ENCODE measurements around the gene LCN1. TPM values are rescaled to one million over a fixed set of nuclear protein-coding genes. Genes with fewer than 3 reads are reported as not detected.
"Not testable (repeated sequence)": the region's sequence is repeated elsewhere in the genome, so short reads cannot be mapped to it uniquely, and the experiment has no call there.

LCN1 gene
- total RNA-seq, 1 donor from 2014 or later: not detected

DNA sequence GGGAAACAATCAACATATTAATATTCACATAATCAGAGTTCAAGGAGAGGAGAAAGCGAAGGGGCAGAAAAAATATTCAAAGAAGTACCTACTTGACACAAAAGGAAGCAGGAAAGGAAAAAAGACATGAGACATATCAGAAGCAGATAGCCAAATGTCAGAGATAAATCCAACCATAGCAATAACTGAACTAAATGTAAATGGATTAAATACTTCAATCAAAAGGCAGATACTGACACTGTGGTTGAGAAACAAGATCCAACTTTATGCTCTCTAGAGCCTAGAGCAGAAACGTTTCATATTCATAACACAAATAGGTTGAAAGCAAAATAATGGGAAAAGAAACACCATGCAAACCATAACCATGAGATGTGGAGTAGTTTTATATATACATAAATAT, 11.8 kb upstream of the LCN1 start:
- DNase-seq (ENCODE audit: low spot score): no peak
- peaks cover 8% of the 10 kb centered on the region for H3K27me3 Mint-ChIP-seq (ENCODE audit: unreplicated experiment)
- TF ChIP-seq, protein P1, sequence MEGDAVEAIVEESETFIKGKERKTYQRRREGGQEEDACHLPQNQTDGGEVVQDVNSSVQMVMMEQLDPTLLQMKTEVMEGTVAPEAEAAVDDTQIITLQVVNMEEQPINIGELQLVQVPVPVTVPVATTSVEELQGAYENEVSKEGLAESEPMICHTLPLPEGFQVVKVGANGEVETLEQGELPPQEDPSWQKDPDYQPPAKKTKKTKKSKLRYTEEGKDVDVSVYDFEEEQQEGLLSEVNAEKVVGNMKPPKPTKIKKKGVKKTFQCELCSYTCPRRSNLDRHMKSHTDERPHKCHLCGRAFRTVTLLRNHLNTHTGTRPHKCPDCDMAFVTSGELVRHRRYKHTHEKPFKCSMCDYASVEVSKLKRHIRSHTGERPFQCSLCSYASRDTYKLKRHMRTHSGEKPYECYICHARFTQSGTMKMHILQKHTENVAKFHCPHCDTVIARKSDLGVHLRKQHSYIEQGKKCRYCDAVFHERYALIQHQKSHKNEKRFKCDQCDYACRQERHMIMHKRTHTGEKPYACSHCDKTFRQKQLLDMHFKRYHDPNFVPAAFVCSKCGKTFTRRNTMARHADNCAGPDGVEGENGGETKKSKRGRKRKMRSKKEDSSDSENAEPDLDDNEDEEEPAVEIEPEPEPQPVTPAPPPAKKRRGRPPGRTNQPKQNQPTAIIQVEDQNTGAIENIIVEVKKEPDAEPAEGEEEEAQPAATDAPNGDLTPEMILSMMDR (IDR thresholded peaks at IDR 0.05; ENCODE audit: unreplicated experiment): no peak
- peaks cover 7% of the 10 kb centered on the region for H3K4me1 Mint-ChIP-seq (ENCODE audit: unreplicated experiment)
- no peak overlapping the region for H3K4me3 Mint-ChIP-seq (ENCODE audit: unreplicated experiment)
- no peak overlapping the region for H3K27ac Mint-ChIP-seq (ENCODE audit: unreplicated experiment)
- peaks cover 3% of the 10 kb centered on the region for H3K36me3 Mint-ChIP-seq (ENCODE audit: low read depth, unreplicated experiment)
- H3K9me3 Mint-ChIP-seq (ENCODE audit: unreplicated experiment): no peaks in the 10 kb centered on the region

DNA sequence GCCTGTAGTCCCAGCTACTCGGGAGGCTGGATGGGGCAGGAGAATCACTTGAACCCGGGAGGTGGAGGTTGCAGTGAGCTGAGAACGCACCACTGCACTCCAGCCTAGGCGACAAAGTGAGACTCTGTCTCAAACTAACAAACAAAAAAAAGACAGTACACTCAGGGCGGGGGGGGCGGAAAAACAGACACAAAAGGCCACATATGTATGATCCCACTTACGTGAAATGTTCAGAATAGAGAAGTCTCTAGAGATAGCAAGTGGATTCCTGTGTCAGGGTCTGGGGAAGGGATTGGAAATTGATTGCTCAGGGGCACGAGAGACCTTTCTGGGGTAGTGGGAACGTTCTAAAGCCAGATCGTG, 9.0 kb upstream of the LCN1 start:
- no peak for DNase-seq (ENCODE audit: low spot score)
- Mint-ChIP-seq H3K27me3 (ENCODE audit: unreplicated experiment) (peaks cover 5% of the 10 kb centered on the region), H3K27ac (ENCODE audit: unreplicated experiment) (no peak overlapping the region), H3K4me1 (ENCODE audit: unreplicated experiment) (peaks cover 18% of the 10 kb centered on the region), H3K36me3 (ENCODE audit: low read depth, unreplicated experiment) (no peaks in the 10 kb centered on the region), H3K9me3 (ENCODE audit: unreplicated experiment) (no peaks in the 10 kb centered on the region), H3K4me3 (ENCODE audit: unreplicated experiment) (no peak overlapping the region)
- TF ChIP-seq, protein P1 (IDR thresholded peaks at IDR 0.05; ENCODE audit: unreplicated experiment): no peak

- H3K4me3 Mint-ChIP-seq (ENCODE audit: unreplicated experiment): no peak overlapping the region
- H3K9me3 Mint-ChIP-seq (ENCODE audit: unreplicated experiment): no peaks in the 10 kb centered on the region
- no peaks in the 10 kb centered on the region for H3K36me3 Mint-ChIP-seq (ENCODE audit: low read depth, unreplicated experiment)
- TF ChIP-seq, protein P1 (IDR thresholded peaks at IDR 0.05; ENCODE audit: unreplicated experiment): no peak
- peaks cover 21% of the 10 kb centered on the region for H3K4me1 Mint-ChIP-seq (ENCODE audit: unreplicated experiment)
- H3K27me3 Mint-ChIP-seq (ENCODE audit: unreplicated experiment): peaks cover 6% of the 10 kb centered on the region
- no peak for DNase-seq (ENCODE audit: low spot score)
- no peak overlapping the region for H3K27ac Mint-ChIP-seq (ENCODE audit: unreplicated experiment)
These were observed 8.3 kb upstream of the LCN1 start for GRCh38 chr9:135512904-135513303.

DNA sequence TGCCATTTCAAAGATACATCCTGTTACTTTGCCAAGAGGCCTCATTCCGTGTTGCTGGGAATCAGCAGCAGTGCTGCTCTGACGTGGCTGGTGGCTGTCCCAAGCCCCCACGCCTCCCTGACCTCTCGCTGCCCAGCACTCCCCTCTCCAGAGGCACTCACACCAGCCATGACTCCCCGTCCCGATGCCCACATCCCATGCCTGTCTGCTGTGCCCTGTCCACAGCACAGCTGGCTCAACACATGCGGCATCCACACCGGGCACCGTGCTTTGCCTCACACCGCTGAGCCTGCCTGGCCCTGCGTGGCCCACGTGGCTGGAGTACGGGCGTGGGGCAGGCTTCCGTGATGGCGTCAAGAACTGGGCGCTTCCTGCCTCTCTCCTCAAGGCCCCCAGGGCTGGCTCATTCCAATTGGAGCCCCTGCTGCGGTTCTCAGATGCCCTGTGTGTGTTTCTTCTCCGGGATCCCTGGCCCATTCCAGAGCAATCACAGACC, 7.8 kb upstream of the LCN1 start:
- Mint-ChIP-seq H3K4me1 (ENCODE audit: unreplicated experiment) (peaks cover 21% of the 10 kb centered on the region), H3K9me3 (ENCODE audit: unreplicated experiment) (no peaks in the 10 kb centered on the region), H3K27ac (ENCODE audit: unreplicated experiment) (no peak overlapping the region), H3K27me3 (ENCODE audit: unreplicated experiment) (peaks cover 4% of the 10 kb centered on the region), H3K36me3 (ENCODE audit: low read depth, unreplicated experiment) (no peaks in the 10 kb centered on the region), H3K4me3 (ENCODE audit: unreplicated experiment) (no peak overlapping the region)
- TF ChIP-seq, protein P1 (IDR thresholded peaks at IDR 0.05; ENCODE audit: unreplicated experiment): no peak
- DNase-seq (ENCODE audit: low spot score): no peak

- not testable (repeated sequence) for H3K27ac Mint-ChIP-seq (ENCODE audit: unreplicated experiment); H3K27me3 Mint-ChIP-seq (ENCODE audit: unreplicated experiment); H3K9me3 Mint-ChIP-seq (ENCODE audit: unreplicated experiment); H3K36me3 Mint-ChIP-seq (ENCODE audit: low read depth, unreplicated experiment); H3K4me3 Mint-ChIP-seq (ENCODE audit: unreplicated experiment); DNase-seq (ENCODE audit: low spot score)
- H3K4me1 Mint-ChIP-seq (ENCODE audit: unreplicated experiment): peaks cover 21% of the 10 kb centered on the region
These were observed 7.3 kb upstream of the LCN1 start for GRCh38 chr9:135513906-135514305.

All from endothelial cell (in vitro differentiated cells).